ENCODE measurements around the gene ISM1.
A peak's percentile ranks its signal among the peaks of the same experiment; 100 is the strongest.

Gene ISM1

DNA sequence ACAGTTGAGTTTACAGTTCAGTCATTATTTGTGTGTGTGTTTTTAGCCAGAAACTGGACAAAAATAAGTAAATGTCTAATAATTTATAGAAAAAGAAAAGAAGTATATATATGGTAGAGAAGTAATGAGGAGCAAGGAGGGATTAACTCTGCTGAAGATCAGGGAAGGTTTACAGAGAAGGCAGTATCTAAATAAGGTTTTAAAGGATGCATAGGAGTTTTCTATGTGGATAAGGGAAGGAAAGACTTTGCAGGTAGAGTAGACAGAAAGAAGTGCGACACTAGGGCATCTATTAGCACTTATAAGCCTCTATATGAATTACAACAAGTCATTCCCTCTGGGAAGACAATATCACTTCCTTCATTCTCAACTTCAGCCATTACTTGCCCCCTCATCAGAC lies 34.3 kb downstream of the ISM1 start:
- DNase-seq (ENCODE audit: low read depth in 3 of 3, low spot score in 1 of 3) = no peak

GRCh38 chr20:13256606-13257005 lies 35.5 kb downstream of the ISM1 start:
- DNase-seq (ENCODE audit: low read depth in 3 of 3, low spot score in 1 of 3) = no peak

DNA sequence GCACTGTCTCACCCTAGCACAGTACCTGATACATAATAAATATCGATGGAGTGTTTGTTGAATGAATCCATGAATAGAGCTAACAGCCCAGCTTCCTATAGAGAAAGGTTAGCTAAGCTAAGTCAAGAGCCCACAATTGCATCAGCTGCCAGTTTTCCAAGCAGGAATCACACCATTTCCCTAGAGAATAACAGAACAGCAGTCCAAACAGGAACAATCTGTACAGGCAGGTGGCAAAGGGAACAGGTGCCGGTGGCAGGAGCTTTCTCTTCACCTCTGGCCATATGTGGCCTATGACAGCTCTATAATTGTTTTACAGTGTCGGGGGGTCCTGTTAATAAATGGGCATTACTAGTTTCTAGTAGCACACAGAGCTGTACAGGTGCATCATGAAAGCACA lies 38.8 kb downstream of the ISM1 start:
- DNase-seq (ENCODE audit: low read depth in 3 of 3, low spot score in 1 of 3) = no peak

DNA sequence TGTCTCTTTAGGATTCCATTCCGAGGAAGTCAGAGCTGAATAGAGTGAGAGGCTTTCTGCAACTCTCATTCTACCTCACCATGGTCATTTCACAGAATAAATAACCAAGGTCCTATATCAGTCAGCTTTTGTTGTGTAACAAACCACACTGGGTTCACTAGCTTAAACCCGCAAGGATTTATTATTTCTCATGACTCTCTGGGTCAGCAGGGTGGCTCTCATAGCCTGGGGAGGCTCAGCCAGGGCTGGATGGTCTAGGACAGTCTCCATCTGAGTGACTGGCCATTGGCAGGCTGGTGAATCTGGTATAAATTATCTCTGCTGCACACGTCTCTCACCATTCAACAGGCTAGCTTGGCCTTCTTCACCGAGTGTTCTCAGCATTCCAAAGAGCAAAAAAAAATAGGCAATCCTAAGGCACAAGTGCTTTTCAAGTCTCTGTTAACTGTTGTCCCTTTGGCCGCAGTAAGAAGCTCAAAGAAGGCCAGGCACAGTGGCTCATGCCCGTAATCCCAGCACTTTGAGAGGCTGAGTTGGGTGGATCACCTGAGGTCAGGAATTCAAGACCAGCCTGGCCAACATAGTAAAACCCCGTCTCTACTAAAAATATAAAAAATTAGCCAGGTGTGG lies 39.7 kb downstream of the ISM1 start:
- DNase-seq (ENCODE audit: low read depth in 3 of 3, low spot score in 1 of 3) = no peak

- DNase-seq (ENCODE audit: low read depth in 3 of 3, low spot score in 1 of 3) = peak; percentile 31 to 60 (median 46)
Observed at GRCh38 chr20:13261460-13262301, 40.6 kb downstream of the ISM1 start.

DNA sequence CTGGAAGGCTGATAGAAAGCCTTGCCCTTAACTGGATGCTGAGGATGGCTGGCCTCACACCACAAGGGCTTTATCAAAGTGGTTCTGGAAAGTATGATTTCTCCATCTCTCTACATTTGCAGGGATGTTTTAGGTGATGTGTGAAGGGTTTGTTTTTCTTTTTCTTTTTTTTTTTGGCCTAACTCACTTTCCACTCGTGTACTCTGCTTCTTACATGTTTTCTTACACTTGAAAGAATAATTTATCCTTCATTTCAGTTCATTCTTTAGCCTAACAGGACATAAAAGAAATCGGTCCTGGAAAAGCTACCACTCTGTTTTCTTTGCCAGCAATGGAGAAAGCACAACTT lies 41.2 kb downstream of the ISM1 start:
- DNase-seq (ENCODE audit: low read depth in 3 of 3, low spot score in 1 of 3) = no peak

DNA sequence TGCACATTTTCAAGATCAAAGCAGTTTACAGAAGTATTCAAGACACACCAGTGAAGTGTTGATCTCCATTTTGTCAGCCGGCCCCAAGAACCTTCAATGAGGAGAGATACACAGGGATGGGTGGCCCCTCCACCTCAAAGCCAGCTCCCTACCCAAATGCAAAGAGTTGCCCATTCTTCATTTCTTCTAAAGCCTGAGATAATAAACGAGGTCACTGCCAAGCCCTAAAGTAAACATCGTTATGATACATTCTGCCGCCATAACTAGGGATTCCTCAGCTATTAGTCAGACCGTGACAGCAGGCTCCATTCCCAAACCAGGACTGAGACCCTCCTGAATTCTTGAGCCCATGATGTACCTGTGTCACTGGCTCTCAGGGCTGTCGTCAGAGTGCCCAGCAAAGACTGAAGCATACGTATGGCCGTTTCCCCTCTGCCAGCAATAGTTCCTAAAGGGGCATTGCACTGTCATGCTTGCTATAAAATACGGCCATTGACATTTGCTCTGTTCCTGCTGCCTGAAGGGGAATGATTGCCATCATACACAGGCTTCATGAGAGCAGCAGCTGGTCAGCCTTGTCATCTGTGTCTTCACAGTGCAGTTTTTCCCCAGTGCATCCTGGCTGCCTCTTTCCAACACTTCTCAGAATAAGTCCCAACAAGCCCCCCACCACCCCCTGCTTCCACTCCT lies 41.7 kb downstream of the ISM1 start:
- DNase-seq (ENCODE audit: low read depth in 3 of 3, low spot score in 1 of 3) = no peak

DNA sequence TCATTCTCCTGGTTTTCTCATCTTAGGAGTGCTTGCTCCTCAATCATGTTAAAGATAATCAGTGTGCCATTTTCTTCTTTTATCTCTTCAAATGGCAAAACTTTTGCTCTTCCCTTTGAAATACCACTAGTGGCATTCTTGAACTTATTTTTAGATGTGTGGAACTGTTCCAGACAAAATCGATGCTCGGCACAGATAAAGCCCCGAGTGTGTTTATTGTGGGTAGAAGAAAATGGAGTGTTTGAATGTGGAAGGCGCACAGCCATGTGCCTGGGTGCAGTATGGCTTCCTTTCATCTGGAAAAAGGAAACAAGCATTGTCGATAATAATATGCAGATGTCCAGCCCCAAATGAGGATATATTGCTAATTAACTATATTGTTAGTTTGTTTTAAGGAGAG lies 42.4 kb downstream of the ISM1 start:
- DNase-seq (ENCODE audit: low read depth in 3 of 3, low spot score in 1 of 3) = no peak

DNA sequence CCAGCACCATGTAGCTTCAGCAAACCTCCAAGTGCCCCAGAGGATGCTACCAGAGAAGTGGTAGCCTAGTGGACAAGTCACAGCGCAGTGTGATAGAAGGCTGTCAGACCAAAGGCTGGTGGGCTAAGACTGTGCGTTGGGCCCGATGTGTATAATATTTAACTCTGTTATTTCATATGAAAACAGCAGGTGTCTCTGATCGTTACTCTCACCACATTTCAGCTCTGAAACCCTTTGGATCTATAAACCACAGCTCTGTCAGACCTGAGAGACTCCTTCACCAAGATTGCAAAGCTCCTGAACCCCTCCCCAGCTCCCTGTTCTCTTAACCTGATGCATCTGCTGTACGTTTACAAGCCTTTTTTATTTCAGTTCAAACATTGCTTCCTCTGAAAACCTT lies 43.8 kb downstream of the ISM1 start:
- DNase-seq (ENCODE audit: low read depth in 3 of 3, low spot score in 1 of 3) = no peak

GRCh38 chr20:13265941-13266340 lies 44.9 kb downstream of the ISM1 start:
- DNase-seq (ENCODE audit: low read depth in 3 of 3, low spot score in 1 of 3) = no peak

DNA sequence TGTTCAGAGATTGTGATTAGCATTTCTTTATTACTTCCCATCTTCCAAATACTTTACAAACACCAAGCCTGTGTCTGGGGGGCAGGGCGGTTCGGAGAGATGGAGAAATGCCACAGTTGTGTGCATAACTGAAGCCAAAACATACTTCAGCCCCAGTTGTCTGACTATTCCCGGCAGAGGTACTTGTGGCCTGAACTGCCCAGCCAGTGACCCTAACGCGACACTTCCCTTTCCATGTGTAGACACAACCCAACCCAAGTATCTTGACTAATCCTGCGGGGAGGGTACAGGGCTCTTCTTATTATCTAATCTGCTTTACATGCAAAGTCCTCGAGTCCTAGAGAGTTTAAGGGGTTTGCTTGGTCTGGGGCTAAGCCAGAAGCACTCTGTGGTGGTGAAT lies 46.2 kb downstream of the ISM1 start:
- no peak for DNase-seq (ENCODE audit: low read depth in 3 of 3, low spot score in 1 of 3)

DNA sequence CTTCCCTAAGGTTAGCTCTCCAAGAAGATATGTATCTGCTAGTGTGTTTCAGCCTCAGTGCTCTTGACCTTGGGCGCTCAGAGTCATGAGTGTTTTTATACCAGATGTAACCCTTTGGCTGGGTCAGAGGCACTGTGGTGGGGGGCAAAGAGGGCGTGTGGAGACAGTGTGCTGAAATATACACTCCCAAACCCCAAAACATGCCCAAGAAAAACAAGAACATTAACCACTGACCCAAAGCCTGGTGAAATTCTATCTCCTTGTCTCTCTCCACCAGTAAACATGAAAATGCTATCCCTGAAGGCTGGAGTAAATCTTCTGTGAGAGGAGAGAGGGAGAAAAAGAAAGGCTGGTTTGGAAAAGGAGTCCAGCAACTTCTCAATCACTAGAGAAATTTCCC lies 47.9 kb downstream of the ISM1 start:
- no peak for DNase-seq (ENCODE audit: low read depth in 3 of 3, low spot score in 1 of 3)

GRCh38 chr20:13270211-13270610 lies 49.1 kb downstream of the ISM1 start:
- no peak for DNase-seq (ENCODE audit: low read depth in 3 of 3, low spot score in 1 of 3)

GRCh38 chr20:13271098-13271497 lies 50.0 kb downstream of the ISM1 start:
- DNase-seq (ENCODE audit: low read depth in 3 of 3, low spot score in 1 of 3) = no peak

- DNase-seq (ENCODE audit: low read depth in 3 of 3, low spot score in 1 of 3) = no peak
Observed at GRCh38 chr20:13271977-13272975, 51.2 kb downstream of the ISM1 start.

- DNase-seq (ENCODE audit: low read depth in 3 of 3, low spot score in 1 of 3) = no peak
Observed at GRCh38 chr20:13274275-13274861, 53.3 kb downstream of the ISM1 start.

DNA sequence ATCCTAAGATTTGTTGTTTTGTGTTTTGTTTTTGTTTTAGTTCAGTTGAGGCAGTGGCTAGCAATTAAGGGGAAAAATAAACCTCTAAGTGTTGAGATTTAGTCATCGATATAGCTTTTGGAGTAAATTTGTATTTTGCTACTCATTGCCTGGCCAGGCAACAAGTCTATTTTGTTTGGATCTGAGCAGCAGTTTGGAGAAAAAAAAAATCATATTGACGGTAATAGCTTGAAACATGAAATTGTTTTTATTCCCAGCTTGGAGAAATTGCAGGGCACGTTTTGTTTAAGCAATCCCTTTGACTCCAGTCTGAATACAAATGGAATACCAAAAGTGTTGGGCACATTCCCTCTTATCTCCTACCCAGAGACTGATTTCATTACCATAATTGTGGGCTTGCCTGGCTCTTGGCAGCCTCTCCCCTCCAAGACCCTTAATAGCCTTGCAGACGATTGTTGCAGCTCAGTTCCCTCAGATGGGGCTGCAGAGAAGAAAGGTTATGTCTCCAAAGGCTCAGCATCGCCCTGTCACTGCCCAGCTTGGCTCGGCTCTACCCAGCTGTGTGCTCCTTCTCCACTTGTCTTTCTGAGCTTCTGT lies 56.0 kb downstream of the ISM1 start:
- DNase-seq (ENCODE audit: low read depth in 3 of 3, low spot score in 1 of 3) = no peak

GRCh38 chr20:13277663-13278295 lies 56.7 kb downstream of the ISM1 start:
- no peak for DNase-seq (ENCODE audit: low read depth in 3 of 3, low spot score in 1 of 3)

DNA sequence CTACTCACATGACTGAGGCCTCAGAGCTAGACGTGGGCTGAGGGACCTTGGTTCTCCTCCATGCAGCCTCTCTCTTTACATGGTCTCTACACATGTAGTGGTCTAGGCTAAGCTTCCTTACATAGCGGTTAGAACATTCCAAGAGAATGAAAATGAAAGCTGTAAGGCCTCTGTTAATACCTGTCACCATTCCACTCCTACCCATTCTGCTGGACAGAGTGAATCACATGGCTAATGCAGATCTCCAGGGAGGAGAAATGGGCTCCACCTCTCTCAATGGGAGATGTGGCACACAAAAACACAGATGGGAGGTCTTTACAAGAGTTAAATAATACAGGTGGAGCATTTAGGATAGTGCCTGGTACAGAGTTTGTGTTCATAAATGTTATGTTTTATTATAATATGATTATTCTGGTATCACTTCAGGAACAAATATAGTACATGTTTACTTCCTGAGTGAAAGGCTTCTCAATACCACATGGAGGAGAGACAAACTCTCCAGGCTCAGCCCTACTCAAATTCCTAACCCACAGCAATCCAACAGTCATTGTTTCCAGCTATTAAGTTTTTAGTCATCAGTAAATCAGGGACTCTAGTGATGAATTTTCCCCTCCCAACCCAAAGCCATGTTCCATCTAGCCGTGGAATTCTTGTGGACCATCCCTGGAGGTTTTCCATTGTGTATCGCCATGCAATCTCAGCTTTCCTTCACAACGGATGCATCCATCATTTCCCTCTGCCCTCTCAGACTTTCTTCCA lies 57.9 kb downstream of the ISM1 start:
- no peak for DNase-seq (ENCODE audit: low read depth in 3 of 3, low spot score in 1 of 3)

Data from stimulated activated CD4-positive, alpha-beta T cell treated with anti-CD3 and anti-CD28 coated beads, TNF-alpha, amount 100 ng/mL, for 1 hour (primary cell).